H1 (cell line): ENCODE measurements around the gene CRYGB. TPM values are rescaled to one million over a fixed set of nuclear protein-coding genes. Genes with fewer than 3 reads are reported as not detected.

Experiments
- CTCF ChIA-PET: fragments of 300-600 bp; sonication (Branson Sonifier 250); formaldehyde crosslinking; loops from one replicate; lab custom pipeline; 2021; ENCODE audit not compliant: partially characterized antibody; lab: Charles Lee
- POLR2A ChIA-PET: fragments of 300-600 bp; sonication (Branson Sonifier 250); formaldehyde crosslinking; loops from one replicate; lab custom pipeline; 2021; ENCODE audit warnings: inconsistent platforms; ENCODE audit not compliant: partially characterized antibody; lab: Charles Lee
- DNase-seq, 2 experiments: peaks; one replicate each; pipeline versions ENCODE4 v3.0.0 to v3.0.0-alpha.2; 2010 to 2022; ENCODE audit warnings: low spot score in 2 of 2, low read depth in 1 of 2, mixed read lengths in 1 of 2
- FAIRE-seq: peaks from 2 replicates; lab custom pipeline; 2011; peaks lifted over from hg19 to GRCh38; lab: Jason Lieb, UNC
- H2AFZ ChIP-seq: 2 replicates; pipeline ENCODE4 v1.8.1; 2012; ENCODE audit warnings: low read length, inconsistent platforms
- H2AK5ac ChIP-seq: 2 replicates; pipeline ENCODE4 v1.6.1; 2013; ENCODE audit warnings: low read depth, low read length
- H2BK120ac ChIP-seq: replicated peaks from 2 replicates; pipeline ENCODE3; 2013; ENCODE audit warnings: low read depth, low read length, inconsistent platforms
- H2BK12ac ChIP-seq: 2 replicates; pipeline ENCODE4 v1.6.1; 2013; ENCODE audit warnings: low read depth, low read length
- H2BK15ac ChIP-seq: 2 replicates; pipeline ENCODE4 v1.6.1; 2013; ENCODE audit warnings: low read length
- H2BK20ac ChIP-seq: 2 replicates; pipeline ENCODE4 v1.6.1; 2013; ENCODE audit warnings: low read length
- H2BK5ac ChIP-seq: 2 replicates; pipeline ENCODE4 v1.6.1; 2013; ENCODE audit warnings: low read depth, low read length
- H3K14ac ChIP-seq: 2 replicates; pipeline ENCODE4 v1.6.1; 2013; ENCODE audit warnings: inconsistent platforms; ENCODE audit not compliant: insufficient read length
- H3K18ac ChIP-seq: 2 replicates; pipeline ENCODE4 v1.6.1; 2013; ENCODE audit warnings: low read length; ENCODE audit errors: extremely low read depth
- H3K23ac ChIP-seq: 2 replicates; pipeline ENCODE4 v1.6.1; 2013; ENCODE audit warnings: inconsistent platforms; ENCODE audit not compliant: insufficient read length
- H3K23me2 ChIP-seq: 2 replicates; pipeline ENCODE4 v1.6.1; 2013; ENCODE audit warnings: low read depth, low read length
- H3K27ac ChIP-seq: 2 replicates; pipeline ENCODE4 v1.6.1; 2011; ENCODE audit warnings: low read depth, low read length, inconsistent platforms
- H3K27me3 ChIP-seq, 4 experiments: replicated peaks in 1 of 4; 1 replicate in 1 of 4; 2 replicates in 3 of 4; pipeline versions ENCODE4 v1.6.1 to v1.8.1; 2011 to 2013; ENCODE audit warnings: low read length in 3 of 4, mild to moderate bottlenecking in 3 of 4, inconsistent platforms in 2 of 4, mixed read lengths in 2 of 4, moderate library complexity in 1 of 4; ENCODE audit not compliant: control insufficient read depth in 3 of 4, insufficient read depth in 3 of 4; ENCODE audit errors: extremely low read depth in 1 of 4
- H3K36me3 ChIP-seq, 4 experiments: 2 replicates each; pipeline versions ENCODE4 v1.6.1 to v1.8.1; 2011 to 2013; ENCODE audit warnings: mild to moderate bottlenecking in 4 of 4, low read length in 3 of 4, moderate library complexity in 2 of 4, control low read depth in 1 of 4, inconsistent platforms in 1 of 4; ENCODE audit not compliant: insufficient read depth in 4 of 4, control insufficient read depth in 2 of 4
- H3K4ac ChIP-seq: replicated peaks from 2 replicates; pipeline ENCODE3; 2013; ENCODE audit warnings: low read length, low read depth, mixed read lengths, inconsistent platforms; ENCODE audit not compliant: insufficient read length
- H3K4me1 ChIP-seq, 4 experiments: replicated peaks in 1 of 4; 1 replicate in 1 of 4; 2 replicates in 3 of 4; pipeline versions ENCODE4 v1.6.1 to v1.8.1; 2011 to 2013; ENCODE audit warnings: low read length in 3 of 4, inconsistent platforms in 2 of 4, mixed read lengths in 1 of 4; ENCODE audit not compliant: insufficient read depth in 4 of 4, control insufficient read depth in 3 of 4
- H3K4me2 ChIP-seq, 2 experiments: 2 replicates each; pipeline versions ENCODE4 v1.6.1 to v1.8.1; 2011 to 2013; ENCODE audit warnings: low read depth in 2 of 2, low read length in 2 of 2, control low read depth in 1 of 2, inconsistent platforms in 1 of 2, mild to moderate bottlenecking in 1 of 2; ENCODE audit not compliant: insufficient read depth in 1 of 2
- H3K4me3 ChIP-seq, 4 experiments: fragments of 200-600, 300-600 bp in 1 of 4; sonication (generic), shearing (Covaris generic), sonication (Bioruptor Twin) in 1 of 4; 2 replicates each; pipeline versions ENCODE4 v1.5.1 to v1.8.1; 2011 to 2016; ENCODE audit warnings: low read length in 4 of 4, low read depth in 3 of 4, control low read depth in 2 of 4, inconsistent platforms in 2 of 4, mild to moderate bottlenecking in 2 of 4, mixed read lengths in 1 of 4, moderate library complexity in 1 of 4; ENCODE audit not compliant: insufficient read depth in 2 of 4; ENCODE audit errors: extremely low read depth in 1 of 4
- H3K56ac ChIP-seq: replicated peaks from 2 replicates; pipeline ENCODE3; 2013; ENCODE audit warnings: low read depth, mild to moderate bottlenecking, mixed read lengths, low read length, inconsistent platforms; ENCODE audit not compliant: insufficient read length
- H3K79me1 ChIP-seq: 2 replicates; pipeline ENCODE4 v1.6.1; 2013; ENCODE audit warnings: low read depth, low read length, control low read depth
- H3K79me2 ChIP-seq, 2 experiments: 2 replicates each; pipeline versions ENCODE4 v1.6.1 to v1.8.1; 2012 to 2013; ENCODE audit warnings: low read length in 2 of 2, mild to moderate bottlenecking in 2 of 2, inconsistent platforms in 1 of 2; ENCODE audit not compliant: insufficient read depth in 2 of 2, control insufficient read depth in 1 of 2
- H3K9ac ChIP-seq, 4 experiments: replicated peaks in 1 of 4; 1 replicate in 1 of 4; 2 replicates in 3 of 4; pipeline versions ENCODE4 v1.6.1 to v1.8.1; 2011 to 2013; ENCODE audit warnings: low read depth in 3 of 4, low read length in 3 of 4, control low read depth in 2 of 4, mild to moderate bottlenecking in 2 of 4, moderate library complexity in 2 of 4, inconsistent platforms in 1 of 4; ENCODE audit errors: extremely low read depth in 1 of 4
- H3K9me3 ChIP-seq, 2 experiments: 2 replicates each; pipeline versions ENCODE4 v1.6.1 to v1.8.1; 2012 to 2013; ENCODE audit warnings: mild to moderate bottlenecking in 2 of 2, moderate library complexity in 2 of 2, control low read depth in 1 of 2, inconsistent platforms in 1 of 2, low read depth in 1 of 2, low read length in 1 of 2, mixed read lengths in 1 of 2; ENCODE audit not compliant: insufficient read depth in 2 of 2
- H4K20me1 ChIP-seq, 2 experiments: replicated peaks in 1 of 2; 2 replicates each; pipeline versions ENCODE3 to v1.8.1; 2011 to 2013; ENCODE audit warnings: inconsistent platforms in 2 of 2, low read length in 2 of 2, mild to moderate bottlenecking in 1 of 2; ENCODE audit not compliant: insufficient read depth in 2 of 2, control insufficient read depth in 1 of 2
- H4K5ac ChIP-seq: 2 replicates; pipeline ENCODE4 v1.6.1; 2013; ENCODE audit warnings: low read length, low read depth, mixed read lengths, inconsistent platforms; ENCODE audit not compliant: insufficient read length
- H4K8ac ChIP-seq: 2 replicates; pipeline ENCODE4 v1.8.0; 2013; ENCODE audit warnings: mild to moderate bottlenecking, moderate library complexity, low read length, inconsistent platforms; ENCODE audit not compliant: insufficient read depth; ENCODE audit errors: extremely low read depth
- H4K91ac ChIP-seq: replicated peaks from 2 replicates; pipeline ENCODE3; 2013; ENCODE audit warnings: low read length, mixed read lengths, inconsistent platforms; ENCODE audit not compliant: insufficient read length
- ASH2L ChIP-seq: fragments of 200-600, 300-600 bp; sonication (generic); IDR thresholded peaks from one replicate; pipeline ENCODE4 v1.7.1; 2017; ENCODE audit warnings: low read length
- BCL11A ChIP-seq, 2 experiments: IDR thresholded peaks; one replicate each; pipeline ENCODE4 v1.6.1; 2011; ENCODE audit warnings: low read depth in 2 of 2, low read length in 2 of 2, mild to moderate bottlenecking in 2 of 2
- E2F6 ChIP-seq: IDR thresholded peaks from 2 replicates; pipeline ENCODE4 v1.6.1; 2012; ENCODE audit warnings: inconsistent platforms
- EGR1 ChIP-seq: IDR thresholded peaks from 2 replicates; pipeline ENCODE4 v1.6.1; 2011; ENCODE audit warnings: low read depth, low read length, borderline replicate concordance
- EP300 ChIP-seq, 2 experiments: IDR thresholded peaks; 1 replicate in 1 of 2; 2 replicates in 1 of 2; pipeline ENCODE4 v1.6.1; 2011 to 2012; ENCODE audit warnings: low read depth in 2 of 2, low read length in 2 of 2, mild to moderate bottlenecking in 2 of 2, borderline replicate concordance in 1 of 2, inconsistent platforms in 1 of 2, moderate library complexity in 1 of 2
- WGBS, 2 experiments: shearing (Covaris generic) in 1 of 2; methylation state at CpG; one replicate each; pipeline versions ENCODE4 v1.1.6 to v1.1.7; 2013 to 2015; ENCODE audit warnings: low lambda C conversion rate in 2 of 2, mixed read lengths in 2 of 2, inconsistent platforms in 1 of 2, low coverage in 1 of 2, missing lambda C conversion rate in 1 of 2; ENCODE audit not compliant: insufficient replicate concordance in 2 of 2, insufficient coverage in 1 of 2, insufficient read length in 1 of 2; ENCODE audit errors: extremely low coverage in 1 of 2, missing lambda C conversion rate in 1 of 2; 5-methylcytosine and 5-hydroxymethylcytosine counted together
- polyA plus RNA-seq, 7 experiments: library from polyadenylated mRNA; depleted of rRNA in 3 of 7; stranded (reverse) in 5 of 7; unstranded in 2 of 7; fragments of >200 nt in 5 of 7; fragments of 200-250 nt in 2 of 7; gene quantifications; 1 replicate in 5 of 7; 2 replicates in 1 of 7; 4 replicates in 1 of 7; pipeline versions ENCODE4 v1.2.1 to v1.2.3, GENCODE V29; 2011 to 2013; ENCODE audit warnings: missing spikeins in 2 of 7, mixed read lengths in 2 of 7
- total RNA-seq: library from RNA; stranded (reverse); fragmentation: NEBNext Ultra II Directional; extraction: Animal tissue kit (Norgen Biotek cat#: 25700); gene quantifications from 2 replicates; pipeline ENCODE4 v1.2.1, GENCODE V29; 2021

The CRYGB gene
- total and polyA plus RNA-seq, 2 of the 8 experiments (the other 6 are each of a cell fraction or from before 2014, with no cell fraction given) = 0.38 TPM; not detected in 1

- no peak for FAIRE-seq
- Histone ChIP-seq H4K20me1 (no peaks in the 10 kb centered on the region), H3K4me2 (no peak overlapping the region), H3K18ac (no peak overlapping the region), H3K14ac (no peak overlapping the region), H4K5ac (no peak overlapping the region), H3K79me1 (no peaks in the 10 kb centered on the region), H3K9ac (no peak overlapping the region; a peak in 2 of 7 replicates), H3K27ac (no peak overlapping the region), H2BK120ac (no peak overlapping the region), H2BK5ac (no peak overlapping the region), H3K9me3 (no peaks in the 10 kb centered on the region), H2BK15ac (no peak overlapping the region), H3K79me2 (no peaks in the 10 kb centered on the region), H3K27me3 (no peaks in the 10 kb centered on the region), H3K4me1 (no peaks in the 10 kb centered on the region), H3K4me3 (no peak overlapping the region), H4K8ac (no peak overlapping the region), H4K91ac (no peak overlapping the region), H3K4ac (no peak overlapping the region), H2BK20ac (no peak overlapping the region), H2AK5ac (no peak overlapping the region), H3K56ac (no peak overlapping the region), H3K36me3 (no peaks in the 10 kb centered on the region), H2AFZ (peak overlapping the region; percentile 95), H3K23ac (no peak overlapping the region), H2BK12ac (no peak overlapping the region), H3K23me2 (peaks cover 3% of the 10 kb centered on the region; the same call in 1 of the 2 replicates)
- DNase-seq = no peak
- TF ChIP-seq ASH2L (no peak), EP300 (IDR thresholded peaks at IDR 0.05; ENCODE audit: borderline replicate concordance in 1 of 2, low read depth in 2 of 2, low read length in 2 of 2) (no peak), EGR1 (no peak), BCL11A (IDR thresholded peaks at IDR 0.05; ENCODE audit: low read depth in 2 of 2, low read length in 2 of 2) (no peak), E2F6 (no peak)
- CTCF ChIA-PET = interaction anchor here (0.8 to 4.7 kb wide), 3 partner anchors 10 to 17 kb away, joined by 3 to 30 read pairs (median 3); no protein-coding TSS in a partner anchor
- WGBS, 2 experiments = 79% methylated on average over 2 of the region's 2 CpGs; no CpG with 5 or more reads in 1 of the 2 experiments
- POLR2A ChIA-PET = interaction anchor here (0.8 kb wide), 1 partner anchor 22 kb away, joined by 3 read pairs; no protein-coding TSS in a partner anchor
Measured at GRCh38 chr2:208164951-208165755, 19.2 kb upstream of the CRYGB start.
